Fibroblast of mammary gland (primary cell): ENCODE data around the gene DOCK4.

ENCODE experiments used
- DNase-seq: peaks from one replicate; pipeline ENCODE4 v3.0.0-alpha.2; 2010; ENCODE audit warnings: low read depth
- H3K4me3 ChIP-seq: 2 replicates; pipeline ENCODE4 v1.5.1; 2011; ENCODE audit warnings: low read depth, mild to moderate bottlenecking, low read length, moderate library complexity; ENCODE audit not compliant: control insufficient read depth
- TF ChIP-seq, protein P1 (sequence below): conservative IDR thresholded peaks from 2 replicates; pipeline ENCODE4 v1.5.1; 2011; ENCODE audit warnings: low read depth, low read length, inconsistent platforms; ENCODE audit not compliant: control insufficient read depth, insufficient read depth

DOCK4 gene

DNA sequence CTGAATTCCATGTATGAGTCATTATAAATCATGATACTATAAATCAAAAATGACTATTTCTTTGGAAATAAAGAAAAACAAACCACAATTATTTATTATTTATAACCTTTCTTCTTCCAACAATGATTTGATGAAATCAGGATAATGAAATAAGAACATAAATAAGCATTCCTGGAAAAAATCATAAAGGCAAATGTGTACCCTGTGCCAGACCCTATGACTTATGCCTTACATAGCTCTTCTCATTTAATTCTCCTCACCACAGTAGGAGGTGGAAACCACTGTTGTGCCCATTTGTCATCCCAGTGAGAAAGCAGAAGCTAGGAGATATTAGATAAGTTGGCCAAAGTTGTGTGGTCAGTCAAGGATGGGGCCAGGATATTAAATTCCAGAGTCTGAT is 255.1 kb downstream of the DOCK4 start:
- DNase-seq = peak; percentile 31
- no peak overlapping the region for H3K4me3 ChIP-seq
- TF ChIP-seq, protein P1, sequence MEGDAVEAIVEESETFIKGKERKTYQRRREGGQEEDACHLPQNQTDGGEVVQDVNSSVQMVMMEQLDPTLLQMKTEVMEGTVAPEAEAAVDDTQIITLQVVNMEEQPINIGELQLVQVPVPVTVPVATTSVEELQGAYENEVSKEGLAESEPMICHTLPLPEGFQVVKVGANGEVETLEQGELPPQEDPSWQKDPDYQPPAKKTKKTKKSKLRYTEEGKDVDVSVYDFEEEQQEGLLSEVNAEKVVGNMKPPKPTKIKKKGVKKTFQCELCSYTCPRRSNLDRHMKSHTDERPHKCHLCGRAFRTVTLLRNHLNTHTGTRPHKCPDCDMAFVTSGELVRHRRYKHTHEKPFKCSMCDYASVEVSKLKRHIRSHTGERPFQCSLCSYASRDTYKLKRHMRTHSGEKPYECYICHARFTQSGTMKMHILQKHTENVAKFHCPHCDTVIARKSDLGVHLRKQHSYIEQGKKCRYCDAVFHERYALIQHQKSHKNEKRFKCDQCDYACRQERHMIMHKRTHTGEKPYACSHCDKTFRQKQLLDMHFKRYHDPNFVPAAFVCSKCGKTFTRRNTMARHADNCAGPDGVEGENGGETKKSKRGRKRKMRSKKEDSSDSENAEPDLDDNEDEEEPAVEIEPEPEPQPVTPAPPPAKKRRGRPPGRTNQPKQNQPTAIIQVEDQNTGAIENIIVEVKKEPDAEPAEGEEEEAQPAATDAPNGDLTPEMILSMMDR = no peak

GRCh38 chr7:111942450-111943081 is 263.6 kb downstream of the DOCK4 start:
- DNase-seq = no peak
- H3K4me3 ChIP-seq = no peak overlapping the region
- TF ChIP-seq, protein P1 = no peak

DNA sequence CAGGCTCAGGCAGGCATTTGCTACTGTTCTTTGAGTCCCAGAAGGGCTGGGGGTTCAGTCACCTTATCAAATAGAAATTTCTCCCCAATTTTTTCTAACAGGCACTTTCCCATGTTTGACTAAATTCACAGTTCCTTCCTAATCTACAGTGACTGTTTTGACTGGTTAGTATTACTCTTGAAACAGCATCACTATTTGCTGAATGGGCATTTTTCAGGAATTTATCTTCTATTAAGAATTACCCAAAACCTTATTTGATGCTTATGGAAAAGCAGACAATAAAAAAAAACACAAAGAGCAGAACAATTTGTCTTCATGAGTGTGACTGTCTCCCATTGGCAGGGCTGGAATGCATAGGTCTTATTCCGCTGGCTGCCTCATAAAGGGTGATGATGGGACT is 269.0 kb downstream of the DOCK4 start:
- no peak overlapping the region for H3K4me3 ChIP-seq
- DNase-seq = no peak
- TF ChIP-seq, protein P1 = no peak

- TF ChIP-seq, protein P1 = no peak
- no peak overlapping the region for H3K4me3 ChIP-seq
- peak; percentile 76 for DNase-seq
These were observed 272.6 kb downstream of the DOCK4 start for GRCh38 chr7:111933609-111934008.

GRCh38 chr7:111931958-111932357 is 274.2 kb downstream of the DOCK4 start:
- H3K4me3 ChIP-seq = no peak overlapping the region
- TF ChIP-seq, protein P1 = no peak
- DNase-seq = peak; percentile 38

DNA sequence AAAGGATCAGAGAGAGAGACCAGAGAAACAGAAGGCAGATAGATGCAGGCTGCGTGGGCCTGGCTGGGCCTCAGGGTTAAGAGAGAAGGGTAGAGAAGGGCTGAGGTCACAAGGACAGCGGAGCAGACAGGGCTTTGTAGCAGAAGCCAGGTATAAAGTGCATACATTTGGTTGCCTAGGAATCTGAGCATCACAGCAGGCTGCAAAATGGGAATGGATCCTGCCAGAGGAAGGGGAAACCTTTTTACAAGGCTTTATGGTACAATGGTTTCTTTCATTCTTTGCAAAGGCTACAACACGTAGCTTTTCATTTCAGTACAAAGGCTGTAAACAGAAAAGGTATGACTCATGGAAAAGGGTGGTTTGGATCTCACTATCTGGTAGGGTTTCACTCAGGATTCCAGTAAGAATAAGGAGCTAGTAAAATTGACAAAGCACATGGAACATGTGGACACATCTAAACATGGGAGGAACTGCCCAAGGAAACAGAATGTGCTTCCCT is 275.1 kb downstream of the DOCK4 start:
- H3K4me3 ChIP-seq = no peak overlapping the region
- peak; percentile 23 for DNase-seq
- TF ChIP-seq, protein P1 = no peak
